ENCODE data around the gene MNAT1. TPM values are rescaled to one million over a fixed set of nuclear protein-coding genes. Genes with fewer than 3 reads are reported as not detected.
A peak's percentile ranks its signal among the peaks of the same experiment; 100 is the strongest.
"Not testable (repeated sequence)": the region's sequence is repeated elsewhere in the genome, so short reads cannot be mapped to it uniquely, and the experiment has no call there.

The MNAT1 gene
- total RNA-seq, 2 donors from 2014 or later: 25.6 to 27.2 TPM

- peak; percentile 60 to 69 for ATAC-seq
- no peak for DNase-seq
- intact Hi-C loops (cut with DNase I): no loop called here
These were observed 127.1 kb downstream of the MNAT1 start for GRCh38 chr14:60861545-60862140.

GRCh38 chr14:60862283-60862682 lies 127.7 kb downstream of the MNAT1 start:
- intact Hi-C loops (cut with DNase I): no loop called here
- peak; percentile 84 to 90 for ATAC-seq
- peak; percentile 24 for DNase-seq

- intact Hi-C loops (cut with DNase I): no loop called here
- DNase-seq (no peak), ATAC-seq (no peak)
These were observed 128.7 kb downstream of the MNAT1 start for GRCh38 chr14:60863249-60863648.

GRCh38 chr14:60865378-60866127 lies 131.0 kb downstream of the MNAT1 start:
- intact Hi-C loops (cut with DNase I): no loop called here
- ATAC-seq (peak in 1 of 2 donors; percentile 47), DNase-seq (no peak)

- intact Hi-C loops (cut with DNase I): no loop called here
- DNase-seq (no peak), ATAC-seq (no peak)
These were observed 133.1 kb downstream of the MNAT1 start for GRCh38 chr14:60867503-60868172.

- DNase-seq (no peak), ATAC-seq (no peak)
- intact Hi-C loops (cut with DNase I): no loop called here
These were observed 143.6 kb downstream of the MNAT1 start for GRCh38 chr14:60878121-60878520.

GRCh38 chr14:60878536-60878935 lies 144.0 kb downstream of the MNAT1 start:
- ATAC-seq: no peak
- intact Hi-C loops (cut with DNase I): no loop called here

GRCh38 chr14:60882219-60882618 lies 147.7 kb downstream of the MNAT1 start:
- DNase-seq (no peak), ATAC-seq (no peak)

More at GRCh38 chr14:60878536-60878935, 144.0 kb downstream of the MNAT1 start:
- DNase-seq: no peak

GRCh38 chr14:60884134-60884533 lies 149.6 kb downstream of the MNAT1 start:
- DNase-seq (no peak), ATAC-seq (no peak)
- intact Hi-C loops (cut with DNase I): no loop called here

More at GRCh38 chr14:60882219-60882618, 147.7 kb downstream of the MNAT1 start:
- intact Hi-C loops (cut with DNase I): no loop called here

GRCh38 chr14:60890636-60891035 lies 156.1 kb downstream of the MNAT1 start:
- DNase-seq; intact Hi-C loops (cut with DNase I); ATAC-seq: not testable (repeated sequence)

GRCh38 chr14:60893911-60894310 lies 159.3 kb downstream of the MNAT1 start:
- intact Hi-C loops (cut with DNase I): no loop called here
- DNase-seq (no peak), ATAC-seq (no peak)

- intact Hi-C loops (cut with DNase I): no loop called here
- ATAC-seq (no peak), DNase-seq (no peak)
These were observed 169.8 kb downstream of the MNAT1 start for GRCh38 chr14:60904381-60904780.

- no peak for DNase-seq
- ATAC-seq: no peak
- intact Hi-C loops (cut with DNase I): no loop called here
These were observed 171.4 kb downstream of the MNAT1 start for GRCh38 chr14:60905923-60906322.

GRCh38 chr14:60915781-60916180 lies 181.2 kb downstream of the MNAT1 start:
- intact Hi-C loops (cut with DNase I): no loop called here
- ATAC-seq: no peak
- no peak for DNase-seq

- no peak for DNase-seq
- no peak for ATAC-seq
- intact Hi-C loops (cut with DNase I): no loop called here
These were observed 187.5 kb downstream of the MNAT1 start for GRCh38 chr14:60922050-60922449.

- intact Hi-C loops (cut with DNase I): no loop called here
These were observed 190.7 kb downstream of the MNAT1 start for GRCh38 chr14:60925286-60925685.

GRCh38 chr14:60926002-60926401 lies 191.4 kb downstream of the MNAT1 start:
- intact Hi-C loops (cut with DNase I): no loop called here
- DNase-seq (no peak), ATAC-seq (no peak)

More at GRCh38 chr14:60925286-60925685, 190.7 kb downstream of the MNAT1 start:
- DNase-seq (no peak), ATAC-seq (no peak)

GRCh38 chr14:60931218-60931617 lies 196.7 kb downstream of the MNAT1 start:
- intact Hi-C loops (cut with DNase I): no loop called here
- DNase-seq (no peak), ATAC-seq (no peak)

- no peak for DNase-seq
- intact Hi-C loops (cut with DNase I): no loop called here
- ATAC-seq: no peak
These were observed 199.5 kb downstream of the MNAT1 start for GRCh38 chr14:60933920-60934655.

- DNase-seq (no peak), ATAC-seq (no peak)
- intact Hi-C loops (cut with DNase I): no loop called here
These were observed 200.8 kb downstream of the MNAT1 start for GRCh38 chr14:60935319-60935718.
